ENCODE data around the gene ST6GALNAC3.

Gene ST6GALNAC3

DNA sequence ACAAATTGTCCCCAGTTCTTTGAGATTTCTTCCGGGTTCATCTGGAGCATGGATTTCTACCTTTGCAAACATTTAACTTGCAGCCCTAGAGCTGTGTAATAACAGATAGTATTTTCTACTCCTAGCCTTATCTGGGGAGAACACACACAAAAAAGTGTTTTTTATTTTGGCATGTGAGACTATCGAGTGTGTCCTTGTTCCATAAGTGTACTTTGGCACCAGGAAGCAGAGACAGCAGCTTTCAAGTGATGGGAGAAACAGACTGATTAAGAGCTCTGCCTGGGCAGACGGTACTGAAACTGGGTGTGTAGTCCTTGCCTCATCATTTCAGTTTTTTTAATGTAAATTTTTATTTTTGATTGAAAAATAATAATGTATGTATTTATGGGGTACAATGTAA, 297.4 kb downstream of the ST6GALNAC3 start:
- DNase-seq, result no peak

DNA sequence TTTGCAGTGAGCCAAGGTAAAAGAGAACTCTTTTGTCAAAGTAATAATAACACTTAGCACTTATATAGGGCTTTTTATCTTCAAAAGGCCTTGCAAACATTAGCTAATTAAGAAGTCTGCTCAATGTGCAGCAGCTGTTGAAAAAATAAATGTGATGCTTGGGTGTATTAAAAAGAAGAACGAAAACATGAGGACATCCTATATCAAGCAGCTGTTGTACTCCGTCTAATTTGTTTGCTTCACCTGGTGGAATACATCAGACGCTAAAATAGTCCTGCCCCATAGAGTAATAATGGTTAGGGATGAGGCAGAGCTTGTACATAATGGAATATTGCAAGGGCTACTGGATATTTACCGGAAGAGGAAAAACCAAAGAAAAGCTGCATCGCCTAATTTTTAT, 299.5 kb downstream of the ST6GALNAC3 start:
- DNase-seq, result no peak

DNA sequence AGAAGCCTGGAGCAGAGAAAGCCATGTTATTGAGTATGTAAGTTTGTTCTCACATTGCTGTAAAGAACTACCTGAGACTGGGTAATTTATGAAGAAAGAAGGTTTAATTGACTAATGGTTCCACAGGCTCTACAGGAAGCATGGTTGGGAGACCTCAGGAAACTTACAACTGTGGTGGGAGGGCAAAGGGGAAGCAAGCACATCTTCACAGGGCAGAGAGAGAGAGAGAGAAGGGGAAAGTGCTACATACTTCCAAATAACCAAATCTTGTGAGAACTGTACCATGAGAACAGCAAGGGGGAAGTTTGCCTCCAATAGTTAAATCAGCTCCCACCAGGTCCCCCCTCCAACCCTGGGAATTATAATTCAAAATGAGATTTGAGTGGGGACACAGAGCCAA, 302.7 kb downstream of the ST6GALNAC3 start:
- DNase-seq, result no peak

DNA sequence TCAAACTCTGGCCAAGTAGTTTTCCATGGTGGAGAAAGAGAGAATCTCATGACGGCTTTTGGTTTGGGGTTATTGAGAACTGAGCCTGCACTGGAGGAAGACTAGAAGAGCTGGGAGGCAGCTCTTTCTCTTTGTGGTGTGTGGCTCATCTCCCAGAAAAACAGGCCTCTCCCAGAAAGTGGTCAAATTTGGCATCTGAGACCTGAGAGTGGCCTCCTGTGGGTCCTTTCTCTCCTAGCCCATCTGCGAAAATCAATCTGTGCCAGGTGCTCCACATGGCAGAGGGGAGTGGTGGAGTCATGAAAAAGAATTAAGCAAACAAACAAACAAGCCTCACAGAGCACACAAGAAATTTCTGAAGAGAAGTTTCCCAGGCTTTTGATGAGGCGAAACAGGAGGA, 305.0 kb downstream of the ST6GALNAC3 start:
- no peak for DNase-seq

DNA sequence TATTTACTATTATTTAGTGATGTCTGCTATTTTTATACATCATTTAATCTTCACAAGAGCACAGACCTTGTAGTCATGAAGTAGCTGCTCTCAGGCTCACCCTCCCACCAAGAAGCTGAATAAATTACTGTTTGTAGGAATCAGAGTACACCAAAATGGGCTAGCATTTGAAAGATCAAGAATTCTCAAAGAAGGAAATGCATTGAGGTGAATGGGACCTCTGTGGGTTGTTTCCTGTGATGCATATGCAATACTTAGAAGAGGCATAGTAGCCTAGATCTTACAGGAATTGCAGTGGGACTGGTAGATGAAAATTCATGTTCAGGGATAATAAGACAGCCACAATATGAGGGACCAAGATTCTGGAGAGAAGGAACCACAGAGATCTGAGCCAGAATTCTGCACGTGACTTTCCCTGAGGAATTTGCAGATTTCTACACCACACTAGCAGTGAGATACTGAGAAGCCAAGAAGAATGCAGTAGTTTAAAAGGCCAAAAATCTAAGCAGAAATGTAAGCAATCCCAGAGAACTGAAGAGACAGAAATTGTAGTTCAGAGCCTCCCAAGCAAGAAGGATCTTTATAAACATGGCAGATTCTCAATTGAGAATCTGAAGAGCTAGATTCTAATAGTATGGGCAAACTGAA, 307.0 kb downstream of the ST6GALNAC3 start:
- no peak for DNase-seq

DNA sequence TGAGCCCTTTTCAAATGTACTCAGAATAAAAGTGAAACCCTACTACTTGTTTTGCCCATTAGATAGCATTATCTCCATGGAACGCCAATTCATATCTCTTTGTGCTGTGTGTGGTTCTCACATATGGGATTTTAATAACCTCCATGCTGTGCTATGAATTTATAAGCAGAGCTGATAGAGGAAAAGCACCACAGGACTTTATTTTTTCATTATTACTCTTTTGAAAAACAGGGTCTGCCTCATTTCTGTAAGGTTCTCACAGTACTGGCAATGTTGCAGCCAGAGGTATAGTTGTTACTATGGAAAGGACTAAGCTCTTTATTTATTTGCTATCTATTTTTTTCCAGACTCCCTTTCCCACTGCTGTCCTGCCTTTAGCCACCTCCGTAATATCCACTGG, 313.7 kb downstream of the ST6GALNAC3 start:
- DNase-seq, result no peak

DNA sequence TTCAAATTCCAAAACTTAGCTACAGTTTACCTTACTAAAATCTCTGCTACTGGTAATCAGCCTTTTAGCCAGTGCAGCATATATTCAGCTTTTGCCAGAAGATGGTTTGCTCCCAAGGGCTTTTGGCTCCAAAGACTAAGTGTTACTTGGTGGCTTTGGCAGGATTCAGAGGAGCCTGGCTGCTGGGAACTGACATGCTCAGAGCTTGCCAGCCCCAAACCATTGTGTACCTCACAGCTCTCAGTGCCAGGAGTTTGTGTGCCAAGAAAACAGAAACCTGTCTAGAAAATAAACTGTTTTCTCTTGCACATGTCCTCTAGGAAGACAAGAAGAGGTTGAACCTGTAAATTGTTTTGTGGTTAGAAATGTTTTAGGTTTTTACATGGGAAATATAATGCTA, 315.9 kb downstream of the ST6GALNAC3 start:
- no peak for DNase-seq

DNA sequence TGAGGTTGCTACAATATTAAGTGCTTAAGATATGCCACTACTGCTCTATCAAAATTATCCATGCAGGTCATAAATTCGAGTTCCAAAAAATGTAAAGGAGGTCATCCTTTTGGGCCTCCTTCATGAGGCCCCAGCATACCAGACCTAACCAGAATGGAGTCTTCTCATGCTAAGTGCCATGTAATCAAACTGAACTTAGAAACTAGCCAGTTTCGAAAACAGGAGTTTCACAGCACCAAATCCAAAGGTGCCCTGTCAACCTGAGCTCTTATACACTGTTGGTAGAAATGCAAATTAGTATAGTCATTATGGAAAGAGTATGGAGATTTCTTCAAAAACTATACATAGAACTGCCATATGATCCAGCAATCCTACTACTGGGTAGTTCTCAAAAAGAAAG, 320.5 kb downstream of the ST6GALNAC3 start:
- DNase-seq, result no peak

DNA sequence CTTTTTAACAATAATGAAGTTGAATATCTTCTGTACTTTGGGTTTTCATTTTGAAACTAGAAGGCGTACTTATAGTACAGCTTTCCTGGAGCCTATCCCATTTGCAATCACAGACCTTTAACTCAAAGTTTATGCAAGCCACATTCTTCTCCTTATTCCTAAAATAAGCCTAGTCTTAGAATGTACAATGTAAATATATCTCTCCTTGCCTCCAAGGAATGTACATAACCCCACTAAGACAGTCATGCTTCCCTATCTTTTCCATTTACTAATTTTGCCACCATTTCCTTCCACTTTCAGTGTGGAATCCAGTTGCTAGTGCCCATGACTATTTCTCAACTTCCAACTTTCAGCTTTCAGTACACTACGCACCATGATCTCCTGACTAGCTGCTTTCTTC, 327.6 kb downstream of the ST6GALNAC3 start:
- DNase-seq, result no peak

DNA sequence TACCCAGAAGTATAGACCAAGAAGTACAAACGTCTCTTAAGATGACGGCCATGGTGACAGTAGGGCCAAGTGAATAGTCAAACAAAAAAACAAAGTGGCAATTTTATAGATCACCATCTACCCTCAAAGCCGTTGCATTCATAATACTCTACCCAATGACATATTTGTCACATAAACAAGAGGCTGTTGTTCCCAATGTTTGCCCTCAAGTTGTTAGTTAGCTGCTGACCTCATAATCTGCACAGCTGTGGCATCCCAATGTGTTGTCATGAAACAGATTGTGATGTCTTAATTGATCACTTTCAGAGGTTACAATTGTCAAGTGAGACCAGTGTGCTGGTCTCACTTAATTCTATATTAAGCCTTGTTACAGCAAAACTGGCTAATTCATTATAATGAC, 333.8 kb downstream of the ST6GALNAC3 start:
- no peak for DNase-seq

DNA sequence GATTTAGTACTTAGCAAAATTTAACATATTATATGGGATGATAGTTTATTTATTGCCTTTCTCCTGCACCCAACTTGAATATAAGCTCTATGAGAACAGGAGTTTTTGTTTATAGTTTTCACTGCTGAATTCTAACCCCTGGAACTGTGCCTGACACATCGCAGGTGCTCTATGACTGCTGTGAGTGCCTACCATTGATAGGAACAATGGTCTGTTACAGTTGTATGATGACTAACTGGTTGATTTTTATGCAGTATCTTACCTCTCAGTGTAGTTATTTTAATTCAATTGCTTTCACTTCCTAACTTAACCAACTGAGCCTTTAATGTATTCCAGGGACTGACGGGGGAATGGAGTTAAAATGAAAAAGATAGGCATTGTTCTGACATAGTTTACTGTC, 336.0 kb downstream of the ST6GALNAC3 start:
- no peak for DNase-seq

DNA sequence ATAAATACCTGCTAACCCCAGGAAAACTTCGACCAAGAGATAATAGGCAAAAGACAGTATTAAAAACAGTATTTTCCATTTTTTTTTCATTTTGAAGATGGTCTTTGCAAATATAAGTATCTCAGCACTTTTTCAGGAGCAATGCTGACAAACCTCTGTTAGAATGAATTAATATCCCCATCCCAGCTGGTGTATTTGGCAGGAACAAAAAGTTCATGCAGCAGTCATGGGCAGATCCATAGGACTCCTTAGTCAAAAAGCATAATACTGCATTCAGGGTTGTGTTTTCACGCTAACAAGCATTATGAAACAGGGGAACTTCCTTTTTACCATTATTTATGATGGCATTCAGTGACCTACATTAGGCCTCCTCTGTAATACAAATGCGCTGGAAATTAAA, 344.0 kb downstream of the ST6GALNAC3 start:
- DNase-seq, result no peak

DNA sequence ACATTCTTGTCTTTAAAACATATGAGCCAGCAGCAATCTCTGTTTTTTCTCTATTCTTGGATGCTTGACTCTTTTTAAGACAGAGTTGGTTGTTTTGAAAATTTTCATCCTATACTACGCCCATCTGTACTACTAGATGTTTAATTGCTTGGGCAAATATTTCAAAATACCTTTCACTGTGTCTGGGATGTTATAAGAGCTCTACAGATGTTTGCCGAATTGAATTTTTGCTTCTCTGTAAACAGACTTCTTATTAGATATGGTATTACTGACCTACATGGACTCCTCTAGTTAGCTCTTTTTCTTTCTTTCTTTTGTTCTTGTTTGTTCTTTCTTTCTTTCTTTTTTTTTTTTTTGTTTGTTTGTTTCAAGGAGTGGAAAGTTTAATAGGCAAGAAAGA, 345.1 kb downstream of the ST6GALNAC3 start:
- DNase-seq, result no peak

DNA sequence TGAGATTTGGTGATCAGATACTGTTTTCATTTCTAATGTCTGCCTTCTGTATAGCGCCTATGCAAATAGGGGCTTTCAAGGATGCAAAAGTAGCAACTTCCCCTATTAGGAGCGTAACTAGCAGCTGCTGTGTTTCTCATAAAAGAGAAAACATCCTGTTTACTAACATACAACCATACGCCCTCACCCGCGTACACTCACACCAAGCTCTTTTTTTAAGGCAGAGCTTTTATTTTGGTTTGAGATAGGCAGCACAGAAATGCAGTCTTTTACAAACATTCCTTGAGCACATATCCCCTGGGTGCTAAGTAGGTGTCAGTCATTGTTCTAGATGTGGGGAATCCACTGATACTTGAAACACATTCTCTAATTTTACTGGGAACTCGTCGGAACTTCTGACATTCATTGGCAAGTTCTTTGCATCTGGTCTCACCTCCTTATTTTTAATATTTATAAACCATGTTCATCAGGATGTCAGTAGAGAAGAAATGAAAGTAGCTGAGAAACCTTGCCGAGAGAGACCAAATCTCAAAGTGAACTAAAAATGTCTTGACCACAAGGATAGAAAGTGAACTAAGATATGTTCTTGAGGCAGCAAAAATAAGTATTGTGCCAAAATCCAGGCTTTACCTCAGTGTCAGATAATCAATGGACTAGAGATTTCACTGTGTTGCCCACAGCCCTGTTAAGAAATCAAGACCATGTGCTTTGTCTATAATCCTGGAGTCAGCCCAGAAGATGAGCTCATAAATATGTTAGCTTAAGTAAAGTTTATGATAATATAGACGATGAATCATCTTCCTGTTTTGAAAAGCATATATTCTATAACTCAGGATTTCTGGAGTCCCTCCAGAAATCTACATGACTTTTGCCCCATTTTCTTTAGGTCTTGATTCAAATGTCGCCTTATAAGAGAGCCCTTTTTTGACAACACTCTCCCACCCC, 350.9 kb downstream of the ST6GALNAC3 start:
- no peak for DNase-seq

DNA sequence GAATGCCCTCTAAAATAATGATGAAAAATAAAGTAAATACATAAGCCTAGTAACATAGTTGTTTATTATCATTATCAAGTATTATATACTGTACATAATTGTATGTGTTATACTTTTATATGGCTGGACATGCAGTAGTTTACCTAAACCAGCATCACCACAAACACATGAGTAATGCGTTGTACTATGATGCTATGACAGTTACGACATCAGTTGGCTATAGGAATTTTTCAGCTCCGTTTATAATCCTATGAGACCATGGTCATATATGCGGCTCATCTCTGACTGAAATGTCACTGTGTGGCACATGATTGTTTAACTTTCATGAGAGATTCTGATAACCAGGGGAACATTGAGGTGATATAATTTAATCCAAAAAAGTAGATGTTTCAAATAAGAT, 352.1 kb downstream of the ST6GALNAC3 start:
- no peak for DNase-seq

DNA sequence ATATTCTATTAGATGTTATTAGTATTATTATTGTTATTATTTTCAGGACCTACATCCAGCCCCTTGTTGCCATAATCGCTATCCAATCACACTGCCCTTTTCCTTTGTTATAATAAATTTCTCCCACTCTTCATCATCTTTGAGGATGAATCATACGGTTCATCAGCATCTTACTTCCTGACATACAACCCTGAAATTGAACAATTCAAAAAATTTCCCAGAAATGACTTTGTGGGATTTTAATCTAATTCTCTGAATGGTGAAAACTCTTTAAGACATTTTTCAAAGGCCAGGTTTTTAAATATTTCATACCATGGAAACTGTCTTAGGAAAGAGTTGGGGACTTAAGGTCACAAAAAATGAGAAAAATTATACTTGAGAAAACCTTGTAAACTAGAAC, 353.5 kb downstream of the ST6GALNAC3 start:
- DNase-seq, result no peak

DNA sequence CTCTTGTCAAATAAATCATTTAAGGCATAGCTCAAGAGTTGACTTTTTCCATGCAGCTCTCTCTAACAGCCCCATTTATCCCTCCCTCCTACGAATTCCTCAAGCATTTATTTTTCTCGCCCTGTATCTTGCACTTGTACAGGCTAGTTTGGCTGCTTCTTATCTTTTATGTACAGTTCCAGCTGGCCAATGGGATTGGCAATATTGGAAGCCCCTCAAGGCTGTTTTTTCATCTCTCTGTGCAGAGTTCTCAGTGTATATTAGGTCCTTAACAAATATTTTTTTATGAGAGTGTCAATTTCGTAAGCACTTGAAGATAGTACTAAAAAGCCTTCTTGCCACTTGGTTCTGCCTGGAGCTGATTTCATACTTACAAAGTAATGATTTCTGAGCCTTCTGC, 356.0 kb downstream of the ST6GALNAC3 start:
- DNase-seq, result no peak

DNA sequence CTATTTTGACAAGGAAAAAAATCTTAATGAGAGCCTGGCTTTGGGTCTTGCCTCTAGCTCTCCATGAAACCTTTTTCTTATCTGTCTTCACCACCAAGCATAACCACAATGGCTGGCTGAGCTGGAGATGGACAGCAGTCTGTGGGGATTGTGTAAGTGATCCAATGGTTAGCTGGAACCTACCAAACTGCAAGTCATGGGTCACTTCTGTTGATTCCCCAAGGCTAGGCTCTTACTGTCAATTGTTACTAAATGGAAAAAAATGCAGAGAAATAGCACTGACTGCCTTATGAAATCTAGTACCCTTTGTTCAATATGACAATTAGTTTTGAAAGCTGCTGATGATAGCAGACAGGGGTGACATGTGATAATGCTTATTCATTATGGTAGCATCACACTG, 359.0 kb downstream of the ST6GALNAC3 start:
- DNase-seq, result no peak

DNA sequence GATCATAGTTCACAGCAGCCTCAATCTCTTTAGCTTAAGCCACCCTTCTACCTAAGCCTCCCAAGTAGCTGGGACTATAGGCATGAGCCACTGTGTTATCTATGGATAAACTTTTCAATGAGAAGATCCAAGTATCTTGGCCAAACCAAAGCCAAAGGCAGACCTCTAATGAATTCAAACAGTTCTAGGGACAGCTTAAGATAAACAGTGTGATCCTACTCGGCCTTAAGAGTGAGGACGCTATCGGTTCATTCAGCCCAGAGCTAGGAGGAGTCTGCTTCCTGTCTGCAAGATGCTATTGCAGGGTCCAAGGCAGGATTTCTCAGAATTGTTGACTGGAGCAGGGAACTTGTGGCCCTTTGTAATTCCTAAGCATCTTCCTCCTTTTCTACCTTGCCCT, 368.7 kb downstream of the ST6GALNAC3 start:
- no peak for DNase-seq

DNA sequence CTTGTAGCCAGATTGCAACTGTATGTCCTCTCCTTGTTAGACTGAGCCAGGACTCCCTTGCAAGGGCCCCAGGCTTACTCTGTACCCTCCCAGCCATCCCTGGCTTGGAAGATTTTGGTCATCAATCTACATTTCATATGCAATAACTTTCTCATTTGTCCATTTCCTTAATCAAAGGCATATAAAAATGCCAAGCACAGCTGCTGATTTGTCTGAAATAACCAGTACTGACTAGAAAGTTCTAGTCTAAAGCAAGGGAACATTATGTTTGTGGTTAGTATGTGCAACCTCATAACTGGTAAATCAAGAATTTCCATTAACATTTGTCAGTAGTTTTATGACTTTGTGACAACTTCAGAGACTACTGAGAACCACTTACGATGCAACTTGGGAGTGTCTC, 370.2 kb downstream of the ST6GALNAC3 start:
- DNase-seq, result no peak

DNA sequence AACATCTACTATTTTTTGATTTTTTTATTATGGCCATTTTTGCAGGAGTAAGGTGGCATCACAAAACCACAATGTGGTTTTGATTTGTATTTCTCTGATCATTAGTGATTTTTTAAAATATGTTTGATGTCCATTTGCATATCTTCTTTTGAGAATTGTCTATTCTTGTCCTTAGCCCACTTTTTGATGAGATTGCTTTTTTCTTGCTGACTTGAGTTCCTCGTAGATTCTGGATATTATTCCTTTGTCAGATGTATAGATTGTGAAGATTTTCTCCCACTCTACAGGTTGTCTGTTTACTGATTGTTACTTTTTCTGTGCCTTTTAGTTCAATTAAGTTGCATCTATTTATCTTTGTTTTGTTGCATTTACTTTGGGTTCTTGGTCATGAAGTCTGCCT, 375.7 kb downstream of the ST6GALNAC3 start:
- no peak for DNase-seq

DNA sequence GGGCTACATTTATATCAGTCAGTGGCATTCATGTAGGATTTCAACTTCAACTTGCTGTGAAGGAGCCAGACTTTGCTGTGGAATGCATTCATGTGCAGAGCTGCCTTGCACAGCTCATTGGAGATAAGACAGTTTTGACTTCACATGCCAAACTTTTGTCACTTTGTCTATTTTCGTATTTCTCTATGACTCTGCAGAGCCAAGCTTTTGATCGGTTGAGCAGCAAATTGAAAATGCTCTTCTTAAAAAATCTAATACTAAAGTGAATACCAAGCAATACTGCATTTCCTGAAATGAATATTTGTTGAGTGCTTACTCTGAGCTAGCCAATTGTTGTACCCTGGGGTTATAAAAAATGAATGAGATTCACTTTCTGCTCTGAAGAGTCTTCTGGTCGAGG, 388.7 kb downstream of the ST6GALNAC3 start:
- DNase-seq, result no peak

DNA sequence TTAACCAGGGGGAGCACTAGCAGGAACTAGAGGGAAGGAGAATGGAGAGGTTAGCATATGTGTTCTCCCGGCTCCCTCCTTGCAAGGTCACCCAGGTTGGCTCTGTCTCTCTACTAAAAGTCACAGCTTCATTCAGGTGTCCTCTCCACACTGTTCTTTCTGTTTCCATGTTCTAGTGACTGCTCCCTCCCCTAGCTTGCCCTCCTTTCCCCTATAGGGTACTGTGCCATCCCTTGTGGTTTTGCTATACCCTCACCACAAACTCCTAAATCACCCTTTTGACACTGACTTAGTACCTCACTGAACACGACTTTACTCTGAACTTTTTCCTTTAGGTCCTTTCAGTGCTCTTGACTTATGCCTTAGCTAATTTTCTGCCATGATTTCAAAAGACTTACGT, 389.3 kb downstream of the ST6GALNAC3 start:
- no peak for DNase-seq

DNA sequence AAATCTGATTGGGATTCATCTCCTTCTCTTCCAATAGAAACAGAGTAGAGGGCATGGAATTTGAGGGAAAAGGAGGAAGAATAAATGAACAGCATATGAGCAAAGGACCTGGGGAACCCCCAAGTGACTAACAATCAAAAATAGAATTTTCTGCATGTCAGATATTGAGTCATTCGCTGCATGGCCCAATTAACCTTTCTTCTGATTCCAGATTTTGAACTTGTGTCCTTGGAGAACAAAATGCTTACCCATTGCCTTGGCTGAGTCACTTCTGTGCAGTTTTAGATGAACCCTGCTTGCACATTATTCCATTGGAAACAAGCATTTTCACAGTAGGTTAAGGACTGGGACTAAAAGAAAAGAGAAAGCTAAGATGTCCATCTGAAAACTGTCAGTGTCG, 390.5 kb downstream of the ST6GALNAC3 start:
- DNase-seq, result no peak

DNA sequence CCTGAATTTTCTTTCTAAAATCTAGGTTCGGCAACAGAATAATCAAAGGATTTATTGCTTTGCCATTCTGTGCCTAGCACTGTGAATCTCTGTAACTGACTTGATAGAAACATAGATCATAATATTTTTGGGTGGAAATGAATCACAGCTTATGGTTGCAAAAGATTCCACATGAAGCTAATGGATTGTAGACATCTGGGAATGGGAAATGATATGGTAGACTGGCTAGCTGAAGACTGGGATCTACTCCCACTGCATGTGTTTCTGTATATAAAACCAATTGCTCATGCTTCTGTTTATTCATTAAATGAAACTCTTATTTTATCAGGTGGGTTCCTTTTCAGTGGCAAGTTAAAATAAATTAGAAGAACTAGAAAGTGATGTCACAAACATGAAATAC, 395.6 kb downstream of the ST6GALNAC3 start:
- DNase-seq, result no peak

Measured in CD4-positive, alpha-beta T cell treated with Interleukin-1 beta for 1 hour (primary cell).